ENCODE results near the gene PIAS1.

The PIAS1 gene

GRCh38 chr15:68239025-68239424 lies 184.9 kb downstream of the PIAS1 start:
- TF ChIP-seq RAD21 (IDR thresholded peaks at IDR 0.05; ENCODE audit: low read depth) (no peak), TCF12 (IDR thresholded peaks at IDR 0.05; ENCODE audit: low read depth) (no peak), USF1 (IDR thresholded peaks at IDR 0.05) (no peak), FOXM1 (IDR thresholded peaks at IDR 0.05; ENCODE audit: borderline replicate concordance, low read depth) (no peak), MAX (IDR thresholded peaks at IDR 0.05) (no peak), CREB1 (IDR thresholded peaks at IDR 0.05; ENCODE audit: low read depth) (no peak), NFIC (IDR thresholded peaks at IDR 0.05) (no peak), EP300 (IDR thresholded peaks at IDR 0.05; ENCODE audit: borderline replicate concordance) (no peak), CEBPB (IDR thresholded peaks at IDR 0.05) (no peak)

GRCh38 chr15:68241088-68241935 lies 187.2 kb downstream of the PIAS1 start:
- no peak for TF ChIP-seq ZBTB7A (IDR thresholded peaks at IDR 0.05; ENCODE audit: low read depth)
- no peak for TF ChIP-seq RAD21 (IDR thresholded peaks at IDR 0.05; ENCODE audit: low read depth)
- no peak for TF ChIP-seq TEAD4 (IDR thresholded peaks at IDR 0.05)
- no peak for TF ChIP-seq NFIC (IDR thresholded peaks at IDR 0.05)
- no peak for TF ChIP-seq USF1 (IDR thresholded peaks at IDR 0.05)
- TF ChIP-seq YY1 (IDR thresholded peaks at IDR 0.05; ENCODE audit: low read depth): no peak
- TF ChIP-seq FOXM1 (IDR thresholded peaks at IDR 0.05; ENCODE audit: borderline replicate concordance, low read depth): no peak
- no peak for TF ChIP-seq EGR1 (IDR thresholded peaks at IDR 0.05)
- no peak for TF ChIP-seq TAF1 (IDR thresholded peaks at IDR 0.05; ENCODE audit: low read depth)
- no peak for TF ChIP-seq CEBPB (IDR thresholded peaks at IDR 0.05)
- no peak for TF ChIP-seq TCF12 (IDR thresholded peaks at IDR 0.05; ENCODE audit: low read depth)
- TF ChIP-seq MAX (IDR thresholded peaks at IDR 0.05): no peak
- no peak for TF ChIP-seq REST (IDR thresholded peaks at IDR 0.05; ENCODE audit: low read depth)
